ENCODE results near the gene MYO7A.

MYO7A gene

DNA sequence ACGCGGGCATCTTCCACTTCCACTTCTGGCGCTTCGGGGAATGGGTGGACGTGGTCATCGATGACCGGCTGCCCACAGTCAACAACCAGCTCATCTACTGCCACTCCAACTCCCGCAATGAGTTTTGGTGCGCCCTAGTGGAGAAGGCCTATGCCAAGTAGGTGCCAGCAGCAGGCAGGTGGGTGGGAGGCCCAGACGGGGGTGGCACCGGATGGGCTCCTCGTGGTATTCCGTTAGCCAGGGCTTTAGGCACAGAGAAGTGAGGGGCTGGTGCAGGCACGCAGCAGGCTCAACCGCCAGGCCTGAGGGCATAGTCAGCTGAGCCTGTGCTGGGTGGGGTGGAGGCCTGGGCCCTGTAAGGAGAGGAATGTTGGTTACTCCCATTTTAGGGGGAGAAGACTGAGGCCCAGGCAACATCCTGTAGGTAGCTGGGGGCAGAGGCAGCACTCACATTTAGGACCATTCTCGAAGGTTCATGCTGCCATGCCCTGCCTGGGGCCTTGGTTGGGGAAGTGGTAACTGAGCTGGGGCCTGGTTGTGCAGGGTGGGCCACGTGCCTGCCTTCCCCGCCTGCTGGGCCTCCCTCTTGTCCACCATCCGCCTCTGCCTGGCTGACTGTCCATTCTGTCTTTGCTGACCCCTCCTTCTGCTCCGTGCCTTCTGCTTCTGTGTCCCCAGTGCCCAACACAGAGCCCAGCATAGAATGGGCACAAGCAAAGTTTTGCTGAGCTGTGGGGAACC, 15.2 kb upstream of the MYO7A start:
- no peak for DNase-seq

DNA sequence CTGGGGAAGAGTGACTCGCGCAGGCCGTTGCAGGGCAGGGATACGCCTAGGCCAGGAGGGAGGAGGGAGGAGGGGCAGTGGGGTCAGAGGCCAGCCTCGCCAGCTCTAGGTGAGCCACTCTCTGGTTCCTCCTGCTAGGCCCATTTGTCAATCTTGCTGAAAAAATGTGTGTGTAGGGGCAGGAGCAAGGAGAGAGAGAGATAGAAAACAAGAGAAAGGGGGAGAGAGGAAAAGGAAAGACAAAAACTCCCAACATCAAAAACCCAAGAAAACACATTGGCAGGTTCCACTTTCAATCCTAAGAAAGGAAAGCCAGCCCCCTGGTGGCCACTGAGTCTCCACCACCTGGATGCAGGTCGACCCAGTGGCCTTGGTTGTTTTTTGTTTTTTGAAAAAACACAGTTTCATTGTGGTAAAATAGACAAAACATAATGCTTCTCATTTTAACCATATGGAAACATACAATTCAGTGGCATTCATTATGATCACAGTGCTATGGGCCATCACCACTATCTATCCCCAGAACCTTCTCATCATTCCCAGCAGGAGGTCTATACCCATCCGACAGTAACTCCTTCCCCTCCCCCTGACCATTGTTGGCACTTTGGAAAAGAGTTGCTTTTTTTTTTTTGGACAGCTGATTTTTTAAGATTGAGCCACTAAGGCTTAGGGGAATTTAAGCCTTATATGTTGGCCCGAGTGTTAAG, 14.5 kb upstream of the MYO7A start:
- DNase-seq, result no peak

GRCh38 chr11:77114089-77114463, 14.0 kb upstream of the MYO7A start:
- no peak for DNase-seq

- no peak for DNase-seq
These were observed 12.8 kb upstream of the MYO7A start for GRCh38 chr11:77115181-77115611.

GRCh38 chr11:77115956-77116355, 12.1 kb upstream of the MYO7A start:
- no peak for DNase-seq

- DNase-seq, result no peak
These were observed 10.6 kb upstream of the MYO7A start for GRCh38 chr11:77117492-77117891.

DNA sequence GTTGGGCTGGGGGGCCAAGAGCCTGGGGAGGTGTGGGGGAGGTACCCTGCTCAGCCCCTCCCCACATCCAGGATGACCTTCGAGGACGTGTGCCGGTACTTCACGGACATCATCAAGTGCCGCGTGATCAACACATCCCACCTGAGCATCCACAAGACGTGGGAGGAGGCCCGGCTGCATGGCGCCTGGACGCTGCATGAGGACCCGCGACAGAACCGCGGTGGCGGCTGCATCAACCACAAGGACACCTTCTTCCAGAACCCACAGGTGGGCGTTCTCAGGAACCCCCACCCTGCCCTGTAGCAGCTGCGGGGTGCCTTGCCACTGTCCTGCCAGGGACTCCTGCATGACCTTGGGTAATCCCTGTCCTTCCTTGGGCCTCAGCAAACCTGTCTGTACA, 10.0 kb upstream of the MYO7A start:
- no peak for DNase-seq

DNA sequence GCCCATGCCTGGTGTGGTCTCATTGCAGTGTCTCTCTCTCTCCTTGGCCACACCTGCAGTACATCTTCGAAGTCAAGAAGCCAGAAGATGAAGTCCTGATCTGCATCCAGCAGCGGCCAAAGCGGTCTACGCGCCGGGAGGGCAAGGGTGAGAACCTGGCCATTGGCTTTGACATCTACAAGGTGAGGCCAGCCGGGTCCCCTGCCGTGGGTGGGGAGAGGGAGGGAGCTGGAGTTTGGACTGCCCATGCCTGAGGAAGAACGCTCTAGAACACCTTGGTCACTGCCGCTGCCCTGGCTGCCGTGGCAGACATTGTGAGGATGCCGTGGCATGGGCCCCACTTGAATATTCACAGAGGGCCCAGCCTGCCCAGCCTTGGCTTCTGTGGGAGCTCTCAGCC, 9.1 kb upstream of the MYO7A start:
- DNase-seq, result no peak

- DNase-seq, result no peak
These were observed 8.5 kb upstream of the MYO7A start for GRCh38 chr11:77119531-77119936.

DNA sequence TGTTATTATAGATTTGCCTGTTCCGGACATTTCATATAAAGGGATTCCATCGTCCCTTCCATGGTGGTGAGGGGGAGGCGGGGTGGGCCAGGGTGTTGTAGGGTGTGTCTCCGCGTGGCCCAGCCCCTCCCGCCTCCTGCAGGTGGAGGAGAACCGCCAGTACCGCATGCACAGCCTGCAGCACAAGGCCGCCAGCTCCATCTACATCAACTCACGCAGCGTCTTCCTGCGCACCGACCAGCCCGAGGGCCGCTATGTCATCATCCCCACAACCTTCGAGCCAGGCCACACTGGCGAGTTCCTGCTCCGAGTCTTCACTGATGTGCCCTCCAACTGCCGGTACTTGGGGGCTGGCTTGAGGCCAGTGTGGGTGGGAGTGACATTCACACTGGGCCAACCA, 7.5 kb upstream of the MYO7A start:
- DNase-seq, result no peak

- DNase-seq, result no peak
These were observed 6.9 kb upstream of the MYO7A start for GRCh38 chr11:77121096-77121640.

DNA sequence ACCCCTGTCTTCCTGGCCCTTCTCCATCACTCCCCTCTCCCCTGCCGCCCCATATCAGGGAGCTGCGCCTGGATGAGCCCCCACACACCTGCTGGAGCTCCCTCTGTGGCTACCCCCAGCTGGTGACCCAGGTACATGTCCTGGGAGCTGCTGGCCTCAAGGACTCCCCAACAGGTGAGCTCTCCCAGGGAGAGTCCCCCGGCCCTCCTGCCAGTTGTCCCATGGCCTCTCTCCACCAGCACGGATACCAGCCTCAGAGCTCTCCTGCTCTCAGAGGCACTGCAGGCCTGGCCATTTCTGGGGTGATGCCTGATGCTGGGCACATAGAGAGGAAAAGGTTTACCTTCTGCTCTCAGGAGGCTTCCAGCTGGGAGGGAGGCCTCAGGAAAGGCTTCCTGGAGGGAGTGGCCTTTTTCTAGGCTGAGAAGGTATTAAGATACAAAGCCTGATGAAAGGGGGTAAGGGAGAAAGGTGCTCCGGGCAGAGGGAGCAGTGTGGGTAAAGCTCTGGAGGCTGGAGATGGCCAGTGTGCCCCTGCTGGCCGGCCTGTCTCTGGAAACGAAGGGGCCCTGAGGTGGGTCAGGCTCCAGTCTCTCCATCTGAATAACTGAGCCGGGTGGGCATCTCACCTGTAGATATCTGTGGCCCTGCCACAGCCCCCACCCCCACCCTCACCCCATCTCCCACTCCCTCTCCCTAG, 6.0 kb upstream of the MYO7A start:
- no peak for DNase-seq

- DNase-seq, result no peak
These were observed 5.4 kb upstream of the MYO7A start for GRCh38 chr11:77122576-77123212.

DNA sequence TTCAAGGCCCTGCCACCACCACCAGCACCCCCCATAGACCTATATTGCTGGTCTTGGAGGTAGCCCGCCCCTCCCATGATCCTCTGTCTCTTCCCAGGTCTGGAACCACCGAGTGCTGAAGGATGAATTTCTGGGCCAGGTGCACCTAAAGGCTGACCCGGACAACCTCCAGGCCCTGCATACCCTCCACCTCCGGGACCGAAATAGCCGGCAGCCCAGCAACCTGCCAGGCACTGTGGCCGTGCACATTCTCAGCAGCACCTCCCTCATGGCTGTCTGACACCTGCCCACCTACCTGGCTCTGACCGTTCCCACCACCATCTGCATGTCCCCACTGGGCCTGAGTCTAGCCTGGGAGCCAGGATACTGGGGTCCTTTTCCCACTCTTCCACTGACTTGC, 4.5 kb upstream of the MYO7A start:
- no peak for DNase-seq

- no peak for DNase-seq
These were observed 4.0 kb upstream of the MYO7A start for GRCh38 chr11:77124041-77124440.

- DNase-seq, result no peak
These were observed 3.6 kb upstream of the MYO7A start for GRCh38 chr11:77124488-77124887.

- DNase-seq, result no peak
These were observed 2.9 kb upstream of the MYO7A start for GRCh38 chr11:77125191-77125590.

DNA sequence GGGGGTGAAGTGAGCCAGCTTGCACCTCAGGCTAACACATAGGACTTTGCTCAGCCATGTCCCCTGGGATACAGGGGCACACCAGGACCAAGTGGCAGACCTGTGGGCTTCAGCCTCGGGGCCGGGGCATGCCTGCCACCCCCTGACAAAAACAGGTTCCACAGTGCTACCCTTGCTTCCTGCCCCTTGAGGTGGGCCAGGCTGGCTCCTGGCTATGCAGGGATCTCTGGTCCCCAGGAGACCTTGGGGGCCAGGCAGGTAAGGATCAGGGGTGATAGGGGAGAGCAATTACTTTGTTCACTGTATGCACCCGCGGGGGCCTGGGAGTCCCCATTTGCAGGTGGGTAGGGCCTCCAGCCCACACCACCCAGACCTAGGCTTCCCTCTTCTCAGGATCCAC, 2.4 kb upstream of the MYO7A start:
- no peak for DNase-seq

- DNase-seq, result no peak
These were observed 1.8 kb upstream of the MYO7A start for GRCh38 chr11:77126156-77126775.

DNA sequence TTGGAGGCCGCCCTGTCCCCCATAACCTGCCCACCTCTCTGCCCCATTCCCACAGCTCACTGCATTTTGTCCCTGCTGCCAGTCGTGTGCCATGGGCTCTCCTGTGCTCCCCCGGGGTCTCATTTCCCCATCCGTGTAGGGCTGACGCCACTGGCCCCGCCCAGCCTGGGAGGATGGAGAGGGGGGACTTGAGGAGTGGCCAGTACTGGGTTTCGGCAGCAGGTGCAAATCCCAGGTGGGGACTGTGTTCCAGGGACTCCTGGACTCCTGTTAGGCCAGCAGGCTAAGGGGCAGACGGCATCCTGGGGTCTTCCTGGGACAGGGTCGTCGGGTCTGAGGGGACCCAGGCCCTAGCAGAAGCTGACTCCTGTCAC, 1.2 kb upstream of the MYO7A start:
- no peak for DNase-seq

- peak; percentile 63 for DNase-seq
These were observed 673 bp upstream of the MYO7A start for GRCh38 chr11:77127235-77127911.

All from activated naive CD4-positive, alpha-beta T cell treated with anti-CD3 and anti-CD28 coated beads, Interleukin-2, amount 50 U/mL, for 16 hours (primary cell).